SKM-1 treated with dmso at 0.1 percent for 144 hours (cell line): ENCODE results near the gene PIN1.
"Not testable (repeated sequence)": the region's sequence is repeated elsewhere in the genome, so short reads cannot be mapped to it uniquely, and the experiment has no call there.

Experiments
- DNase-seq: peaks from one replicate; lab custom pipeline; 2025; ENCODE audit not compliant: unreplicated experiment; lab: John Stamatoyannopoulos, UW

PIN1 gene

GRCh38 chr19:9834726-9835506 is at the start of gene PIN1:
TSS of gene PIN1 (plus strand) at chr19:9835318. CDS start at chr19:9835345, 27 bp downstream.
- DNase-seq, result peak; percentile 99

- DNase-seq, result peak; percentile 94
Observed at GRCh38 chr19:9785367-9786331, 49.5 kb upstream of the PIN1 start.

GRCh38 chr19:9786342-9786741 is 48.8 kb upstream of the PIN1 start:
- no peak for DNase-seq

GRCh38 chr19:9786819-9787218 is 48.3 kb upstream of the PIN1 start:
- DNase-seq, result no peak

GRCh38 chr19:9788604-9789003 is 46.5 kb upstream of the PIN1 start:
- not testable (repeated sequence) for DNase-seq

- DNase-seq, result no peak
Observed at GRCh38 chr19:9789066-9789465, 46.1 kb upstream of the PIN1 start.

- DNase-seq, result not testable (repeated sequence)
Observed at GRCh38 chr19:9789579-9789978, 45.5 kb upstream of the PIN1 start.

- not testable (repeated sequence) for DNase-seq
Observed at GRCh38 chr19:9791073-9791367, 44.1 kb upstream of the PIN1 start.

GRCh38 chr19:9791552-9792205 is 43.4 kb upstream of the PIN1 start:
- peak; percentile 83 for DNase-seq

GRCh38 chr19:9792206-9793070 is 42.7 kb upstream of the PIN1 start:
- peak; percentile 88 for DNase-seq

- peak; percentile 33 for DNase-seq
Observed at GRCh38 chr19:9793071-9793591, 42.0 kb upstream of the PIN1 start.

GRCh38 chr19:9796113-9796773 is 38.9 kb upstream of the PIN1 start:
- peak; percentile 90 for DNase-seq

- no peak for DNase-seq
Observed at GRCh38 chr19:9797871-9798270, 37.2 kb upstream of the PIN1 start.

GRCh38 chr19:9799162-9799561 is 36.0 kb upstream of the PIN1 start:
- DNase-seq, result peak; percentile 10

- no peak for DNase-seq
Observed at GRCh38 chr19:9801976-9802375, 33.1 kb upstream of the PIN1 start.

GRCh38 chr19:9806803-9807202 is 28.3 kb upstream of the PIN1 start:
- DNase-seq, result no peak

- no peak for DNase-seq
Observed at GRCh38 chr19:9808855-9809824, 26.0 kb upstream of the PIN1 start.

- no peak for DNase-seq
Observed at GRCh38 chr19:9811139-9811538, 24.0 kb upstream of the PIN1 start.
